Ovary (tissue), 3 donors: ENCODE results near the gene TUB.

Experiments
- CTCF ChIP-seq, 3 donors: fragments of 450-650 bp in 2 of 3; fragments of 200-600 bp in 1 of 3; IDR thresholded peaks; one replicate each; pipeline versions ENCODE4 v1.5.1 to v1.8.0; 2016 to 2022; ENCODE audit warnings: antibody characterized with exemption in 3 of 3, mild to moderate bottlenecking in 1 of 3
- EP300 ChIP-seq: sonication (generic); formaldehyde crosslinking; IDR thresholded peaks from one replicate; pipeline ENCODE4 v1.6.1; 2017; ENCODE audit warnings: antibody characterized with exemption
- POLR2A ChIP-seq: fragments of 450-650 bp; IDR thresholded peaks from one replicate; pipeline ENCODE4 v1.6.1; 2017; ENCODE audit warnings: antibody characterized with exemption, mild to moderate bottlenecking, moderate library complexity
- donor health status: DM: no; HTN: no; CAD: no.

GRCh38 chr11:8122173-8122764 lies 41.3 kb downstream of the TUB start:
- no peak for TF ChIP-seq CTCF (IDR thresholded peaks at IDR 0.05)
- no peak for TF ChIP-seq POLR2A
- no peak for TF ChIP-seq EP300
